HUDEP-2 (cell line): ENCODE results near the gene MCF2L2.
"Not testable (repeated sequence)": the region's sequence is repeated elsewhere in the genome, so short reads cannot be mapped to it uniquely, and the experiment has no call there.

Source experiments
- DNase-seq, 76 experiments: peaks; one replicate each; lab custom pipeline; 2025; ENCODE audit not compliant: unreplicated experiment in 76 of 76; lab: John Stamatoyannopoulos, UW

The MCF2L2 gene

GRCh38 chr3:183375337-183375736 is 53.1 kb downstream of the MCF2L2 start:
- DNase-seq = no peak

GRCh38 chr3:183372911-183373310 is 55.5 kb downstream of the MCF2L2 start:
- no peak for DNase-seq

GRCh38 chr3:183371600-183371968 is 56.8 kb downstream of the MCF2L2 start:
- DNase-seq = not testable (repeated sequence)

- DNase-seq = no peak
Observed at GRCh38 chr3:183370391-183370790, 58.0 kb downstream of the MCF2L2 start.

- no peak for DNase-seq
Observed at GRCh38 chr3:183369627-183370026, 58.8 kb downstream of the MCF2L2 start.

GRCh38 chr3:183369117-183369516 is 59.3 kb downstream of the MCF2L2 start:
- peak in 59 of 76 experiments; percentile 4 to 87 (median 52) for DNase-seq

GRCh38 chr3:183360971-183361624 is 67.3 kb downstream of the MCF2L2 start:
- peak in 72 of 76 experiments; percentile 10 to 94 (median 58) for DNase-seq

- DNase-seq = no peak
Observed at GRCh38 chr3:183359036-183359435, 69.4 kb downstream of the MCF2L2 start.

GRCh38 chr3:183357564-183358079 is 70.8 kb downstream of the MCF2L2 start:
- DNase-seq = peak in 66 of 76 experiments; percentile 7 to 85 (median 42)

- DNase-seq = no peak
Observed at GRCh38 chr3:183356920-183357319, 71.5 kb downstream of the MCF2L2 start.

- DNase-seq = no peak
Observed at GRCh38 chr3:183354874-183355273, 73.5 kb downstream of the MCF2L2 start.

GRCh38 chr3:183354325-183354831 is 74.0 kb downstream of the MCF2L2 start:
- peak in 72 of 76 experiments; percentile 4 to 87 (median 49) for DNase-seq

- no peak for DNase-seq
Observed at GRCh38 chr3:183353421-183353820, 75.0 kb downstream of the MCF2L2 start.

GRCh38 chr3:183350164-183350563 is 78.3 kb downstream of the MCF2L2 start:
- no peak for DNase-seq

- DNase-seq = peak in 33 of 76 experiments; percentile 2 to 71 (median 36)
Observed at GRCh38 chr3:183349421-183350157, 78.8 kb downstream of the MCF2L2 start.

GRCh38 chr3:183342824-183343223 is 85.6 kb downstream of the MCF2L2 start:
- DNase-seq = no peak

- DNase-seq = no peak
Observed at GRCh38 chr3:183341545-183342288, 86.7 kb downstream of the MCF2L2 start.

GRCh38 chr3:183340222-183340621 is 88.2 kb downstream of the MCF2L2 start:
- no peak for DNase-seq

GRCh38 chr3:183339461-183340086 is 88.8 kb downstream of the MCF2L2 start:
- DNase-seq = no peak

GRCh38 chr3:183338520-183338919 is 89.9 kb downstream of the MCF2L2 start:
- DNase-seq = no peak

GRCh38 chr3:183332487-183332886 is 95.9 kb downstream of the MCF2L2 start:
- no peak for DNase-seq
